HepG2 (cell line): ENCODE results near the gene NFE2. TPM values are rescaled to one million over a fixed set of nuclear protein-coding genes. Genes with fewer than 3 reads are reported as not detected.

Source experiments
- MBNL3 ChIP-seq: fragments of 250-450 bp; sonication (Bioruptor Pico); conservative IDR thresholded peaks from 2 replicates; pipeline ENCODE4 v1.8.0; 2022; ENCODE audit warnings: mild to moderate bottlenecking, inconsistent platforms
- NFYC ChIP-seq: IDR thresholded peaks from 2 replicates; pipeline ENCODE4 v1.6.1; 2016; ENCODE audit warnings: missing genetic modification reagents, missing compliant biosample characterization
- PRMT3 ChIP-seq: sonication (generic); formaldehyde crosslinking; IDR thresholded peaks from 2 replicates; pipeline ENCODE4 v1.8.1; 2022; ENCODE audit warnings: low read depth, mild to moderate bottlenecking, moderate library complexity, missing genetic modification reagents, borderline replicate concordance
- SP2 ChIP-seq: sonication (generic); formaldehyde crosslinking; IDR thresholded peaks from 2 replicates; pipeline ENCODE4 v1.5.1; 2020; ENCODE audit warnings: mild to moderate bottlenecking, missing genetic modification reagents
- ZFP41 ChIP-seq: sonication (generic); formaldehyde crosslinking; IDR thresholded peaks from 2 replicates; pipeline ENCODE4 v1.4.0; 2020; ENCODE audit warnings: mild to moderate bottlenecking, missing genetic modification reagents, borderline replicate concordance
- ZIK1 ChIP-seq: sonication (generic); formaldehyde crosslinking; IDR thresholded peaks from 2 replicates; pipeline ENCODE4 v1.5.0; 2020; ENCODE audit warnings: mild to moderate bottlenecking, low read depth, missing genetic modification reagents, borderline replicate concordance
- ZMYM3 ChIP-seq: sonication (generic); formaldehyde crosslinking; IDR thresholded peaks from 2 replicates; pipeline ENCODE4 v1.5.1; 2020; ENCODE audit warnings: mild to moderate bottlenecking, missing genetic modification reagents
- ZNF180 ChIP-seq: sonication (generic); formaldehyde crosslinking; IDR thresholded peaks from 2 replicates; pipeline ENCODE4 v1.4.0; 2020; ENCODE audit warnings: low read depth, missing genetic modification reagents, borderline replicate concordance
- ZNF225 ChIP-seq: sonication (generic); formaldehyde crosslinking; IDR thresholded peaks from 2 replicates; pipeline ENCODE4 v1.4.0; 2020; ENCODE audit warnings: mild to moderate bottlenecking, missing genetic modification reagents
- ZNF724P ChIP-seq: sonication (generic); formaldehyde crosslinking; IDR thresholded peaks from 2 replicates; pipeline ENCODE4 v1.8.0; 2022; ENCODE audit warnings: missing genetic modification reagents, borderline replicate concordance
- ZNF773 ChIP-seq: sonication (generic); formaldehyde crosslinking; IDR thresholded peaks from 2 replicates; pipeline ENCODE4 v1.4.0; 2020; ENCODE audit warnings: missing genetic modification reagents, borderline replicate concordance
- polyA plus RNA-seq, 8 experiments: library from polyadenylated mRNA; depleted of rRNA in 3 of 8; stranded (reverse) in 7 of 8; unstranded in 1 of 8; fragments of >200 nt; fragmentation: Illumina TruSeq in 4 of 8; extraction: Trizol in 4 of 8; gene quantifications; 2 replicates each; pipeline versions ENCODE4 v1.2.1 to v1.2.3, GENCODE V29; 2011 to 2016; ENCODE audit warnings: low read depth in 4 of 8, missing spikeins in 1 of 8, mixed read lengths in 1 of 8; ENCODE audit not compliant: insufficient read depth in 1 of 8
- total RNA-seq, 5 experiments: library from RNA; depleted of rRNA; stranded (reverse); fragments of >200 nt; fragmentation: Illumina TruSeq; extraction: Trizol; gene quantifications; 2 replicates each; pipeline ENCODE4 v1.2.3, GENCODE V29; 2016; ENCODE audit warnings: low read depth in 1 of 5
- TF ChIP-seq, protein P1 (sequence below): sonication (generic); formaldehyde crosslinking; IDR thresholded peaks from 2 replicates; pipeline ENCODE4 v1.4.0; 2020; ENCODE audit warnings: missing genetic modification reagents; ENCODE audit errors: not compliant biosample characterization

NFE2 gene
- total and polyA plus RNA-seq, 2 of the 13 experiments (the other 11 are each of a cell fraction or from before 2014, with no cell fraction given) = 4.5 to 7.8 TPM

DNA sequence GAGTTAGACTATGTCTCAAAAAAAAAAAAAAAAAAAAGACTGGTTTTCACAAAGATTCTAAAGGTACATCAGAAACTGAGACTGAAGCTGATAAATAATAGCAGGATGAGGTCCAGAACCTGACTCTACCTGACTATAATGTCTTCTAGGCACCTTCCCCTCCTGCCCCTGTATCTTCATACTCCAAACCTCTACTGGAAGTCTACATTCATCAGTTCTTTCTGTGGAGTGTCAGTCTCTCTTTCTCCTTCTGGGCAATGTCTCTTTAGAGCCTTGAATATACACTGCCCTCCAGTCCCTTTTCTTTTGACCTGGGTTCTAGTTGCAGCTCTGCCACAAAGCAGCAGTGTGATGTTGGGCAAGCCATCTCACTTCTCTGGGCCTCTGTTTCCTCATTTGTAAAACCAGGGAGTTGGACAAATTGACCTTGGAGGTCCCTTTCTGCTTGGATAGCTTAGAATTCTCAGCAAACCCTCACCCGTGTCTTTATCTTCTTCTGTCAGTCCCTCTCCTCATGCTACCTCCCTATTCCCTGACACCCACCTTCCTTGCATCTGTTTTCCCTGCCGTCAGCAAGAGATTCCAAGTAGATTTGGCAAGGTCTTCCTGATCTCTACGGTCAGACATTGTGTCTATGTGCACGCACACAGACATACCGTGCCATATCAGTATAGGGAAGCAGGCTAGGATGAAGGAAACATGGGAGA is 4.3 kb downstream of the NFE2 start (continued):
- TF ChIP-seq ZNF180 (CRISPR knock-in tag) (no peak), ZMYM3 (CRISPR knock-in tag) (no peak), ZIK1 (CRISPR knock-in tag) (no peak), MBNL3 (CRISPR knock-in tag) (no peak), PRMT3 (no peak), ZNF773 (no peak), ZFP41 (CRISPR knock-in tag) (no peak), SP2 (CRISPR knock-in tag) (no peak), NFYC (CRISPR knock-in tag) (no peak), ZNF724P (CRISPR knock-in tag) (no peak), ZNF225 (CRISPR knock-in tag) (no peak)
- TF ChIP-seq, protein P1, sequence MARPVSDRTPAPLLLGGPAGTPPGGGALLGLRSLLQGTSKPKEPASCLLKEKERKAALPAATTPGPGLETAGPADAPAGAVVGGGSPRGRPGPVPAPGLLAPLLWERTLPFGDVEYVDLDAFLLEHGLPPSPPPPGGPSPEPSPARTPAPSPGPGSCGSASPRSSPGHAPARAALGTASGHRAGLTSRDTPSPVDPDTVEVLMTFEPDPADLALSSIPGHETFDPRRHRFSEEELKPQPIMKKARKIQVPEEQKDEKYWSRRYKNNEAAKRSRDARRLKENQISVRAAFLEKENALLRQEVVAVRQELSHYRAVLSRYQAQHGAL (CRISPR knock-in tag) = no peak
- TF ChIP-seq, all 625 proteins: peak for 0
